ENCODE data around the gene ASAH2. TPM values are rescaled to one million over a fixed set of nuclear protein-coding genes. Genes with fewer than 3 reads are reported as not detected.

The ASAH2 gene
- total and polyA plus RNA-seq, 2 of the 13 experiments (the other 11 are each of a cell fraction or from before 2014, with no cell fraction given): 16.0 to 17.9 TPM

GRCh38 chr10:50234486-50234885, 16.8 kb downstream of the ASAH2 start (continued):
- TF ChIP-seq CREBL2 (CRISPR knock-in tag; IDR thresholded peaks at IDR 0.05; ENCODE audit: borderline replicate concordance) (no peak), NR1H2 (CRISPR knock-in tag; IDR thresholded peaks at IDR 0.05; ENCODE audit: borderline replicate concordance, low read depth) (no peak), ZNF768 (CRISPR knock-in tag; IDR thresholded peaks at IDR 0.05) (no peak), AKAP8 (CRISPR knock-in tag; IDR thresholded peaks at IDR 0.05) (peak; percentile 45; the same call in 1 of the 2 replicates), ZNF879 (CRISPR knock-in tag; IDR thresholded peaks at IDR 0.05) (no peak), ATF3 (CRISPR knock-in tag; IDR thresholded peaks at IDR 0.05) (no peak), PRDM4 (CRISPR knock-in tag; IDR thresholded peaks at IDR 0.05; ENCODE audit: borderline replicate concordance) (no peak), RERE (CRISPR knock-in tag; IDR thresholded peaks at IDR 0.05; ENCODE audit: low read depth) (peak; percentile 94), ARNT2 (CRISPR knock-in tag; IDR thresholded peaks at IDR 0.05; ENCODE audit: low read depth) (0 out of 2 replicates have a peak, but pooled peaks have one; percentile 66), HMGXB3 (CRISPR knock-in tag; IDR thresholded peaks at IDR 0.05; ENCODE audit: borderline replicate concordance) (no peak), ATF2 (CRISPR knock-in tag; IDR thresholded peaks at IDR 0.05) (peak; percentile 64; the same call in 1 of the 2 replicates), ELF4 (CRISPR knock-in tag; IDR thresholded peaks at IDR 0.05; ENCODE audit: borderline replicate concordance) (0 out of 2 replicates have a peak, but pooled peaks have one; percentile 88), SNAI1 (CRISPR knock-in tag; IDR thresholded peaks at IDR 0.05; ENCODE audit: borderline replicate concordance) (no peak), MEF2D (CRISPR knock-in tag; IDR thresholded peaks at IDR 0.05) (peak; percentile 92), SIX1 (CRISPR knock-in tag; IDR thresholded peaks at IDR 0.05; ENCODE audit: borderline replicate concordance) (peak; percentile 55)

Data from HepG2 (cell line).